MCF 10A (cell line): Measurements from ENCODE around the gene AAR2. TPM values are rescaled to one million over a fixed set of nuclear protein-coding genes. Genes with fewer than 3 reads are reported as not detected.

Source experiments
- BruUV-seq: library from RNA; stranded (reverse); fragments of 400-500 nt; replicated peaks from 2 replicates; lab custom pipeline; 2021; lab: Mats Ljungman, UMichigan
- CTCF ChIA-PET: fragments of 300-600 bp; sonication (Branson Sonifier 250); formaldehyde crosslinking; extraction: SDS; loops from one replicate; lab custom pipeline; 2021; ENCODE audit warnings: antibody characterized with exemption, inconsistent platforms; lab: Yijun Ruan, JAX
- POLR2A ChIA-PET: fragments of 300-600, 350-650 bp; sonication (Branson Sonifier 250); formaldehyde crosslinking; extraction: SDS; loops from one replicate; lab custom pipeline; 2020; ENCODE audit warnings: antibody characterized with exemption, inconsistent platforms; lab: Yijun Ruan, JAX
- DNase-seq: peaks from one replicate; pipeline ENCODE4 v3.0.0-alpha.2; 2018; ENCODE audit not compliant: unreplicated experiment
- H3K27ac Mint-ChIP-seq: one replicate; pipeline ENCODE4 v1.8.0; 2022; ENCODE audit warnings: mild to moderate bottlenecking, low read depth, mixed read lengths; ENCODE audit not compliant: unreplicated experiment
- H3K27me3 Mint-ChIP-seq: one replicate; pipeline ENCODE4 v1.8.0; 2022; ENCODE audit warnings: mixed read lengths; ENCODE audit not compliant: insufficient read depth, unreplicated experiment
- H3K36me3 Mint-ChIP-seq: one replicate; pipeline ENCODE4 v1.8.0; 2022; ENCODE audit warnings: mild to moderate bottlenecking, moderate library complexity, mixed read lengths; ENCODE audit not compliant: insufficient read depth, unreplicated experiment
- H3K4me1 Mint-ChIP-seq: one replicate; pipeline ENCODE4 v1.8.0; 2022; ENCODE audit warnings: mixed read lengths; ENCODE audit not compliant: insufficient read depth, unreplicated experiment
- H3K4me3 Mint-ChIP-seq: one replicate; pipeline ENCODE4 v1.8.0; 2022; ENCODE audit warnings: mild to moderate bottlenecking, moderate library complexity, mixed read lengths; ENCODE audit not compliant: unreplicated experiment
- H3K9me3 Mint-ChIP-seq: one replicate; pipeline ENCODE4 v1.8.0; 2022; ENCODE audit warnings: mixed read lengths; ENCODE audit not compliant: unreplicated experiment
- intact Hi-C: fragments of 100-400 bp; cut with micrococcal nuclease; formaldehyde crosslinking; loops from 2 replicates; pipeline ENCODE4 v1.14.1; 2022
- total RNA-seq: library from RNA; stranded (reverse); gene quantifications from 2 replicates; pipeline ENCODE4 v1.2.3, GENCODE V29; 2022
- TF ChIP-seq, protein P1 (sequence below): fragments of 200-600 bp; IDR thresholded peaks from one replicate; pipeline ENCODE4 v1.8.0; 2022; ENCODE audit warnings: antibody characterized with exemption, mild to moderate bottlenecking; ENCODE audit not compliant: unreplicated experiment

The AAR2 gene
- total RNA-seq, 1 experiment from 2014 or later, result 21.0 TPM

DNA sequence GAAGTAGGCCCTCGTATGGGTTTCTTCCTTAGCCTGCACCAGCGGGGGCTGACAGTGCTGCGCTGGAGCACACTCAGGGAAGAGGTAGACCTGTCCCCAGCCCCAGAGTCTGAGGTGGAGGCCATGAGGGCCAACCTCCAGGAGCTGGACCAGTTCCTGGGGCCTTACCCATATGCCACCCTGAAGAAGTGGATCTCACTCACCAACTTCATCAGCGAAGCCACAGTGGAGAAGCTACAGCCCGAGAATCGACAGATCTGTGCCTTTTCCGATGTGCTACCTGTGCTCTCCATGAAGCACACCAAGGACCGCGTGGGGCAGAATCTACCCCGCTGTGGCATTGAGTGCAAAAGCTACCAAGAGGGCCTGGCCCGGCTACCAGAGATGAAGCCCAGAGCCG is 3.8 kb downstream of the AAR2 start:
- CTCF ChIA-PET, result interaction anchor here (0.6 to 2.3 kb wide), 4 partner anchors 26 to 285 kb away, joined by 3 to 7 read pairs (median 4); no protein-coding TSS in a partner anchor

DNA sequence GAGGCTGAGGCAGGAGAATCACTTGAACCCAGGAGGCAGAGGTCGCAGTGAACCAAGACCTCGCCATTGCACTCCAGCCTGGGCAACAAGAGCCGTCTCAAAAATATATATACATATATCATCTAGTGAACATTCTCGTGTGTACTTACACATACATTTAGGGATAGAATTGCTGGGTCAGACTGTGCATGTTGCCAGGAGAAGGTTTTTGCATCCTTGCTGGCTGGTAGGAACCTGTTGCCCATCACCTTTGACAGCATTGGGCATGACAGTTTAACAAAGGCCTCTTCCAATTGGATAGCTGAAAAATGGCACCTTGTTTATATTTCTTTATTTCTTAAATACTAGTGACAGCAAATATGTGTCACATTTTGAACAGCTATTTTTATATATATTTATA is 5.4 kb downstream of the AAR2 start:
- Mint-ChIP-seq H3K27ac (no peak overlapping the region), H3K9me3 (no peaks in the 10 kb centered on the region), H3K4me3 (no peak overlapping the region), H3K36me3 (peaks cover 65% of the 10 kb centered on the region), H3K27me3 (no peaks in the 10 kb centered on the region), H3K4me1 (peaks cover 15% of the 10 kb centered on the region)
- intact Hi-C loops, result no loop called here
- ChIA-PET CTCF (interaction anchor here (0.6 to 1.4 kb wide), 4 partner anchors 39 to 644 kb away, joined by 3 to 6 read pairs (median 4); no protein-coding TSS in a partner anchor), POLR2A (interaction anchor here (0.6 to 0.7 kb wide), 2 partner anchors 153 to 572 kb away, joined by 3 read pairs; no protein-coding TSS in a partner anchor)
- TF ChIP-seq, protein P1, sequence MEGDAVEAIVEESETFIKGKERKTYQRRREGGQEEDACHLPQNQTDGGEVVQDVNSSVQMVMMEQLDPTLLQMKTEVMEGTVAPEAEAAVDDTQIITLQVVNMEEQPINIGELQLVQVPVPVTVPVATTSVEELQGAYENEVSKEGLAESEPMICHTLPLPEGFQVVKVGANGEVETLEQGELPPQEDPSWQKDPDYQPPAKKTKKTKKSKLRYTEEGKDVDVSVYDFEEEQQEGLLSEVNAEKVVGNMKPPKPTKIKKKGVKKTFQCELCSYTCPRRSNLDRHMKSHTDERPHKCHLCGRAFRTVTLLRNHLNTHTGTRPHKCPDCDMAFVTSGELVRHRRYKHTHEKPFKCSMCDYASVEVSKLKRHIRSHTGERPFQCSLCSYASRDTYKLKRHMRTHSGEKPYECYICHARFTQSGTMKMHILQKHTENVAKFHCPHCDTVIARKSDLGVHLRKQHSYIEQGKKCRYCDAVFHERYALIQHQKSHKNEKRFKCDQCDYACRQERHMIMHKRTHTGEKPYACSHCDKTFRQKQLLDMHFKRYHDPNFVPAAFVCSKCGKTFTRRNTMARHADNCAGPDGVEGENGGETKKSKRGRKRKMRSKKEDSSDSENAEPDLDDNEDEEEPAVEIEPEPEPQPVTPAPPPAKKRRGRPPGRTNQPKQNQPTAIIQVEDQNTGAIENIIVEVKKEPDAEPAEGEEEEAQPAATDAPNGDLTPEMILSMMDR, result no peak
- DNase-seq, result no peak
- BruUV-seq, result no TSS peak

More for the DNA sequence above, 3.8 kb downstream of the AAR2 start:
- Mint-ChIP-seq H3K4me1 (peaks cover 15% of the 10 kb centered on the region), H3K4me3 (no peak overlapping the region), H3K27me3 (no peaks in the 10 kb centered on the region), H3K36me3 (peaks cover 56% of the 10 kb centered on the region), H3K9me3 (no peaks in the 10 kb centered on the region), H3K27ac (no peak overlapping the region)
- TF ChIP-seq, protein P1, result no peak
- no peak for DNase-seq
- intact Hi-C loops, result no loop called here
- POLR2A ChIA-PET, result no interaction called here
- BruUV-seq, result no TSS peak

DNA sequence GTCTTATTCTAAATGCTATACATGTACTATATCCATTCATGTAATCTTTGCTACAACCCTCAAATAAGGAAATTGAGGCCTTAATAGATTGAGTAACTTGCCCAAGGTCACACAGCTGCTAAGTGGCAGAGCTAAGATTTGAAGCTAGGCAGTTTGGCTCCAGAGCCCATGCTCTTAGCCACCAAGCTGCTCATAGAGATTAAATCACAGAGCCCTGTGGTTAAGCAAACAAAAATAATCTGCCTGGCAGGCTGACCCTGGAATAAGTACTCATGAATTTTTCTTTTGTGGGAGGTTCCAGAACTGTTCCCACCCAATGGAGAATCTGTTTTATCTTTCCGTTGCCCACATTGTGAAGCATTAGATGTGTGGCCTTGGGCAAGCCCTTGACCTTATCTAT is 7.4 kb downstream of the AAR2 start:
- ChIA-PET CTCF (interaction anchor here (0.8 to 1.3 kb wide), 5 partner anchors 8 to 196 kb away, joined by 3 to 4 read pairs (median 3); no protein-coding TSS in a partner anchor), POLR2A (no interaction called here)
- Mint-ChIP-seq H3K9me3 (no peaks in the 10 kb centered on the region), H3K4me3 (no peak overlapping the region), H3K27me3 (no peaks in the 10 kb centered on the region), H3K36me3 (peaks cover 83% of the 10 kb centered on the region), H3K27ac (no peak overlapping the region), H3K4me1 (peaks cover 3% of the 10 kb centered on the region)
- DNase-seq, result no peak
- no TSS peak for BruUV-seq
- intact Hi-C loops, result no loop called here
- TF ChIP-seq, protein P1, result no peak

DNA sequence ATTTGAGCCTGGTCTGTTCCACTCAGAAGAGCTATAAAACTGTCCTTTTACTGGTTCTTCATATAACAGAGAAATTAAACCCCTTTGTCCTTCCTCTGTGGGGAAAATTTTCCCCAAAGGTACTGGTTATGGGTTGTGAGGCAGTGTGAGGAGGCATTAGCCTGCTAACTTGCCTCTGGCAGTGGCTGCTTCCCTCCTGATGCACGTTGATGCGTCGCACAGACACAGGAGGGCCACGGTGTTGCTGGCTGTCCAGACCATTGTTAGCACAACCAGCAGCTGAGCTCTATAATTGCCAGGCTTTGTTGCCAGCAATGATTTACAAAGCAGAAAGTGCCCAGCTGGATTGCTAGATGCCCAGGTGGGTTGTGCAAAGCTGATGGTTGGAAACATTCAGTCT is 10.1 kb downstream of the AAR2 start:
- Mint-ChIP-seq H3K9me3 (no peaks in the 10 kb centered on the region), H3K27me3 (no peaks in the 10 kb centered on the region), H3K36me3 (peaks cover 92% of the 10 kb centered on the region), H3K4me3 (no peak overlapping the region), H3K27ac (no peak overlapping the region), H3K4me1 (no peaks in the 10 kb centered on the region)
- ChIA-PET POLR2A (interaction anchor here (0.7 to 2.6 kb wide), 2 partner anchors 10 to 589 kb away, joined by 3 to 9 read pairs; partner anchors contain the start of gene AAR2), CTCF (interaction anchor here (0.7 to 1.9 kb wide), 3 partner anchors 14 to 192 kb away, joined by 3 to 7 read pairs (median 3); no protein-coding TSS in a partner anchor)
- no peak for DNase-seq
- BruUV-seq, result no TSS peak
- intact Hi-C loops, result no loop called here
- TF ChIP-seq, protein P1, result no peak
